HG02943 (cell line): ENCODE measurements around the gene TIGD1.

Experiments
- ATAC-seq: cut with Tn5 transposase; IDR thresholded peaks from one replicate; pipeline ENCODE4 v1.9.1; 2021; ENCODE audit warnings: mild to moderate bottlenecking, low read depth, moderate library complexity; ENCODE audit not compliant: unreplicated experiment

Gene TIGD1

DNA sequence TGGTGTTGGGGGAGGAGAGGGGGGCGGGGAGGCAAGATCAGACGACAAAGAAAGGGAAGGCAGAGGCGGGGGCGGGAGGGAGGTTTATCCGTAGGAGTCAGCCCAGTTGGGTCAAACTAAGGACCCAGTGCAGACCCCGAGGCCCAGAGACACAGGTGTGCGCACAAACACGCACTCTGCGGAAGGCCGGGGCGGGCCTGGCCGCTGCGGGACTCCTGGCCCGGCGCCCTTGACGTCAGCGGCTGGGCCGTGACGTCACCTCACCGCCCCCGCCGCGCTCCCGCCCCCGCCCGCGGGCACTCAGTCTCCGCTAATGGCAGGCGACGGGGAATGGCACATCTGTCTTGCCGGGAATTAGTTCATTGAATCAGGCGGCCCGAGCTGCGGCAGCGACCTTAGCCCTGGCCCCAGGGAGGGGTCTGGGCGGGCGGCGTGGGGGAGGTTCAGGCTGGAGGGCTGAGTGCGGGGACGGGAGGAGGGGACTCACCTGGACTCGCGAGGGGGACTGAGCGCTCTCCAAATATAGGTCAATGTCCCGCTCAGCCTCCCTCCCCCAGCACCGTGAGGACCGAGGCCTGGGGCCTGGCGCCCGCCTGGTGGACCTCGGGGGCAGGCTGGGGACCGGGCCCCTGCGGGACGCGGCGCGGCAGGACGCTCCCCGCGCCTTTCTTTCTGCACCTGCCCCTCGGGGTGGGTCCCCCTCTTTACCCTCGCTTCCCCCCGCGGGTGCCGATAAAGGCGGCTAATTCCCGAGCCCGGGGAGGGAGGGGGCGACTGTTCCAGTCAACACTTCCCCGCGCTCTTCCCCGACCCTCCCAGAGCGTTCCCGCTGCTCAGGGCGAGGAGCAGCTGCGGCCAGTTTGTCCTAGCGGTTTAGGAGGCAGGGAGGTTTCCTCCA lies 47.2 kb downstream of the TIGD1 start:
- ATAC-seq: no peak

DNA sequence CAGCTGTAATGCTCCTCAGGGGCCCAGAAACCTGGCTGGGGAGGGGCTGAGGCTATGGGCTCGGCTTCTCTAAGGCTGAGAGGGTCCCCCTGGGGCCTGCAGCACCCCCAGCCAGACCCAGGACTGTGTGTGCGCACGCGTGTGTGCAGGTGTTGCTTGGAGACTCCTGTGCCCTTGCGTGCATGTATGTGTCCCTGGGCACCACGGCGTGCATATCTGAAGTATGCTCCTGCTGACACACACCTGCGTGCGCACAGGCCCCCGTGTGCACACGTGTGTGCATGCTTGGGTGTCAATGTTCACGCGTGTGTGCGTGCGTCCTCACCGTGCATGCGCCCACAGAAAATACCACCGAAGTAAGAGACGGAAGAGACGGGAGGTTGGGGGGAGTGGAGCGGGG lies 47.8 kb downstream of the TIGD1 start:
- no peak for ATAC-seq

DNA sequence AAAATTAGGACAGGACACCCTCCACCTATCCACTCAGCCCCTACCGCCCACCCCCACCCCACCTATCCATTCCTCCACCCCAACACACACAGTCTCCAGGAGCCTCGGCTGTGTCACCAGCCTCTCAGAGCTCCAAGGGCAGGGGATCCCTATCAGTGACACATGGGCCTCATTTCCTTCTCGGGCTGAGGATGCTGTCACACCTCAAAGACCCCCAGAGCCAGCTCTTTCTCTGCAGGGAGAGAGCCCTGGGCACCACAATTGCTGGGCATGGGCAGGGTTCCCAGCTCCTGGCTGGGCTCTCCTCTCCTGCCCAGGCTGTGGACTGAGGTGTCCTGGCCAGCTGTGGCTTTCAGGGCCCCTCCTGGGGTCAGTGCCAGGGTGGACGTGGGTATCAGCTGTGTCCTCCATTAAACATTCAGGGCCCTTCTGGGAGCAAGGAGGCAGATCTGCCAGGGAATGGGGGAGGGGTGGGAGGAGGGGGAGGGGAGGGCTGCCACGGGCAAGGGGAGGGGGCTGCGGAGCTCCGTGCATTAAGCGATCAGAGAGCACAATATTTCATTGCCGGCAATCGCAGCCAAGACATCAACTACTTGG lies 48.5 kb downstream of the TIGD1 start:
- ATAC-seq: no peak

DNA sequence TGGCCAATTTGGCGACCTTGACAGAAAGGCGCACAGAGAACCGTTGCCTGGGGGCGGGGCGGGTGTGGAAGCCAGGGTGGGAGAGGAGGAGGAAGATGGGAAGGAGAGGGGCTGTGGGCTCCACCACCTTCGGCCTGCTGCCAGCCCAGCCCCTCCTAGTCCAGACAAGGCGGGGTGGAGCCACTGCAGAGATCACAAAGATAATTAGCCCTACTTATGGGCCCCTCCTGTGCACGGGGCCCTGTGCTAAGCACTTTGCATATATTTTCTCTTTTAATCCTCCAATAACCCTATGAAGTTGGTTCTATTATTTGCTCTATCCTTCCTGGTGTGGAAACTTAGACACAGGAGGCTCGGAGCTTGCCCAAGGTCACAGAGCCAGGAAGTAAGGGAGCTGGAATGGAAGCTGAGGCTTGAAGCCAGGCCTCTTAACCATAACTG lies 49.0 kb downstream of the TIGD1 start:
- ATAC-seq: no peak

- no peak for ATAC-seq
Measured at GRCh38 chr2:232498452-232498851, 51.9 kb downstream of the TIGD1 start.
